Head of caudate nucleus (tissue), 42 donors: ENCODE results near the gene ORC3.

Experiments used
- DNase-seq, 42 donors: peaks; one replicate each; pipeline versions ENCODE4 v3.0.0 to v3.0.0-alpha.2; 2020 to 2021; ENCODE audit warnings: mixed read lengths in 7 of 42
- intact Hi-C: fragments of 100-400 bp; cut with DNase I; formaldehyde crosslinking; loops from one replicate; pipeline ENCODE4 v1.15.0; 2022

ORC3 gene

DNA sequence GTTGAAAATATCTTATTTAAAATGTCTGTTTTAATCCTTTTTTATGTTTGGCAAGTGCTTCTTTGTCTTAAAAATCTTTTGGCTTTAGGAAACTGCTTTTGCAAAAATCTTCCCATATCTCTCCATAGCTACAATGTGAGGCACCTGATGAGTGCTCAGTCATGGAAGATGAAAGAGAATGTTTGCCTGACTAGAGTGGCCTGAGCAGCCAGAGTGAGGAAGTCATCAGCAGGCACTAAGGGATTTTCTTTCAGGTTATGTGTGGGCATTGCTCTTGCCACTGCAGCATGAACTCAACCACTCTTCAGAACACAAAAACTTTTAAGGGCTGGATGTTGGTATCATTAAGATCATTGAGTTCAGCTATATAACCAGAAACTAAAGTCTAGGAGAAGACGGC is 64.2 kb downstream of the ORC3 start:
- intact Hi-C loops: no loop called here
- no peak for DNase-seq

DNA sequence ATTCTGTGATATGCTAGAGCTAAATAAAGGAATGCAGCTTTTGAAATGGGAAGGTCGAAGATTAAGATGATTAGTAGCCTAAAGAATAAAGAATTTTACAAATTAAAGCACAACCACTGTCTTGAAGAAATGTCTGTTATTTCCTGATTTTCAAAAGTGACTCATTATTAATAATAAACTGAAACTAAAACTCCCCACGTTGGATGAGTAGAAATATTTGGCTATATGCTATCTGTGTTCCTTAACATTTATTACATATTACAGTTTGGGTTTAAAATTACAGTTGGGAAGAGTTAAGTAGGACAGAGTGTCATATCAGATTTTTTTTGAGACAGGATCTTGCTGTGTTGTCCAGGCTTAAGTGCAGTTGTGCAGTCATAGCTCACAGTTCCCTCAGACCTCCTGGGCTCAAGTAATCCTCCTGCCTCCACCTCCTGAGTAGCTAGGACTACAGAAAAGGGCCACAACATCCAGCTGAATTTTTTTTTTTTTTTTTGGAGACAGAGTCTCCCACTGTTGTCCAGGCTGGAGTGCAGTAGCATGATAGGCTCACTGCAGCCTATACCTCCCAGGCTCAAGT is 65.0 kb downstream of the ORC3 start:
- intact Hi-C loops: no loop called here
- no peak for DNase-seq

DNA sequence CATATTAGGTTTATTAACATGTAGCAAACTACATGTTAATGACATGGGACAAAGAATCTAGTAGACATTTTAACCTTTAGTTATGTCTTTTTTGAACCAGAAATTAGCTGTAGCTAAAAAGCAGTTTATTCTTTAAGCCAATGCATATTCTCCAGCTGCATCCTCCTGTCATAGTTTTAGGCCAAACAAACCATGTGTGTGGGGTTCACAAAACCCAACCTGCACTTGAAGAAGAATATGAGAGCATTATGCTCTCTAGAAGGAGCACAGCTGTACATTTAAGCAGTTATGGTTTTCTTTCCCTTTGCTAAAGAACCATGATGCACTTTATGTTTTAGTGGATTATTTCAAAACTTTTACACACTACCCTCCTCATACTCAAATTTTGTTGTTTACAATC is 65.9 kb downstream of the ORC3 start:
- DNase-seq: no peak
- intact Hi-C loops: no loop called here

DNA sequence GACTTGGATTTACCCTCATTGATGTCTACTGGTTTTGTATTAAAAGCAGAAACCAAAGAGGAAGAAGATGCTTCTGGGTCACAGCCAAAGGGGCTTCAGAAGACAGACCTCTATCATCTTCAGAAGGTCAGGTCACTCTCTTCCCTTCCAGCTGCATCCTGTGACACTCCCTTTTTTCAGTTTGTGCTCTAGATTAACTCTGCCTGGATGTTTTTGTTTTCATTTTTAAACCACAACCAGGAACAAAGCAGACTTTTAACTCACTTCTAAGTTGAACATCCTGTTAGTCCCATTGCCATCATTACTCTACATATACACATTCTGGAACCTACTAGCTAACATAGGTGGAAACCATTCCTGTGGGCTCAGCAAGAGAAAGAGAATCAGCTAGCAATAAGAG is 66.9 kb downstream of the ORC3 start:
- intact Hi-C loops: no loop called here
- no peak for DNase-seq

DNA sequence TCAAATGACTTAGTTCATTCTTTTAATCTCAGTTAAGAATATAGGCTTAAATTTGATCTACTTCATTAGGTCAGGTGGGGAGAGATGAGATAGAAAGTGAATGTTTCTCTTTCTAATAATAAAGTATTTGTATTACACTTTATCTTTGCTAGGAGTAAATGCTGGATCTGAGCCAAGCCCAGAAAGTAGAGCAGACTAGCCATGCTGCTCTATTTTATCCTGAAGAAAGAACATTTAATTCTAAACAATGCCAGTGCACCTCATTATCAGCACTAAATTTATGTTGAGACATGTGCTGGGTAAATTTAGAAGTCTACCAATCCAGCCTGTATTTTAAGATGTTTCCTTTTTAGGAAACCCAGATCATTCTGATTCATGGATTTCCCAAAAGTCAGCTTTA is 68.6 kb downstream of the ORC3 start:
- DNase-seq: peak in 4 of 42 donors; percentile 5 to 44 (median 15)
- intact Hi-C loops: no loop called here

DNA sequence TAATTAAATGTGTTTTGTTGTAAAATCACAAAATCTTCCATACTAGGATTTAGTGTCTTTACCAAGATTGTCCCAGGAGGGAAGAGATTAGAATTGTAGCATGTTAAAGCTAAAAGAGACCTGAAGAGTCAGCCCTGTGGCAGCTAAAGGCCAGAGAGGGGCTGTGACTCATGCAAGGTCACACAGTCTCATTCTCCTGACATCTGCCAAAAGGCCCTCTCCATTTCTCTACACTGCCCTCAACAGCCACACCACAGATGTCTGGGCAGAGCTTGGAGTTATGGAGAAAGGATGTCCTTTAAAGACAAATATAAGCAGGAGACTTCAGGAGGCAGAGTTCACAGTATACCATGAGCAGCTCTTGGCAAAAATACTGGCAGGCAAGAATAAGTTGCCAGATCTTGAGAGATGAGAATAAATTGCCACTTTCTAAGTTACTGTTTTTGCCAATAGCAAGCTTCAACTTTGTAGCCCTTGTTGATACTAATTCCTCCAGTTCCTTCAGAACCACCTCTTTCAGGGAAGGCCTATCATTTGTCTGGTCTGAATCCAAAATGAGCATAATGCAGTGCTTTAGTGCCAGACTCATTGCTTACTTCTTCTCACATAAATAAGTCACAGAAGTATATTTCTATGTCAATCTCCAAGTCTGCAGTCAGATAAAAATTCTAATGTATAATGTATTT is 70.4 kb downstream of the ORC3 start:
- intact Hi-C loops: no loop called here
- DNase-seq: no peak

DNA sequence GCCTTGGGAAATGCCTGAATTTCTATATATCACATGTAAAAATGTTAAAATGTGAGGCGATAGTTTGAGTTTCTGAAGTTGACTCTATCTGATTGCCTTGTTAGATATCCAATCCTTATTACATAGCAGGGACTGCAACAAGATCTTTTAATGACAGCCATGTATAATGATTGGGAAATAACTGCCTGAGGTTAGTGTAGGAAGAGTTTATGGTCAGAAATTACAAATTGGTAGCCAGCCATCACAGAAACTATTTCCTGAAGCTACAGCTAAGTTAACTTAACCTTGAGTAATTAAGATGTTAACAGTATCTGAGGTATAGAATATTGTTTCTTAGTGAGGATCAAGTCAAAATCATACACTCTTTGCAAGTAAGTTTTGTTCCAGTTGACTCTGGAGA is 71.1 kb downstream of the ORC3 start:
- intact Hi-C loops: no loop called here

DNA sequence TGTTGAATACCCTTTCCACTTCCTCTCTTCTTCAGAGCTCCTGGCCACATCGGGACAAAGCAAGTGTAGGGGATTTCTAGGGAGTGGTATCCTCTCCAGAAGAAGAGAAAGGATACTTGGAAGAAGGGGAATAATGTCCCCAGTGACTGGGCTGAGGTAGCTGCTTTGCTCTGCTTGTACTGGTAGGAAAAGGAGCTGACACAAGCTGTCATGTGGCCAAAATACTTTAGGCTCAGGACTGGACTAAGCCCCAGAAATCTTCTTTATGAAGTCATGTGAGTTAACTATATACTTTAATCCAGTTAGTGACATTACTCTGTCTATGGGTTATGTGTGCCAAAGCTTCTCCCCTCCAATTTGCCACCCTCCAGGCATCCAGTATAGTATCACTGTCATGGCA is 71.6 kb downstream of the ORC3 start:
- intact Hi-C loops: no loop called here
- no peak for DNase-seq

More for the DNA sequence above, 71.1 kb downstream of the ORC3 start:
- DNase-seq: no peak

DNA sequence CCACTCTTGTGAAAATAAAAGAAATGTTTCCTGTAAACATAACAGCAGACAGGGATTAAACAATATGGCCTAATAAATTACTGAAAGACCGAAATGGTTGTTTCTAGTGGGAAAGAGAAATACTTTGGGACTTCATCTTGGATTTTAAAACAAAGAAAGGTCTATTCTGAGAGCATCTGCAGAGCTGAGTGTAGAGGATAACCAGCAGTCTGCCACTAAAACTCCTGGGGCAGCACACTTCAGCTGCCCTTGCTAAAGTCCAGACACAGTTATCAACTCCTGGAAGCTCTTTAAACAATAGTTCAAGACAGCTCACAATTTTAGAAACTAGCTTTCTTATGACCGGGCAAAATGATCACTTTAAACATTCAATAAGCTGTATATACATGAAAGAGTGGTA is 73.5 kb downstream of the ORC3 start:
- intact Hi-C loops: no loop called here
- no peak for DNase-seq

DNA sequence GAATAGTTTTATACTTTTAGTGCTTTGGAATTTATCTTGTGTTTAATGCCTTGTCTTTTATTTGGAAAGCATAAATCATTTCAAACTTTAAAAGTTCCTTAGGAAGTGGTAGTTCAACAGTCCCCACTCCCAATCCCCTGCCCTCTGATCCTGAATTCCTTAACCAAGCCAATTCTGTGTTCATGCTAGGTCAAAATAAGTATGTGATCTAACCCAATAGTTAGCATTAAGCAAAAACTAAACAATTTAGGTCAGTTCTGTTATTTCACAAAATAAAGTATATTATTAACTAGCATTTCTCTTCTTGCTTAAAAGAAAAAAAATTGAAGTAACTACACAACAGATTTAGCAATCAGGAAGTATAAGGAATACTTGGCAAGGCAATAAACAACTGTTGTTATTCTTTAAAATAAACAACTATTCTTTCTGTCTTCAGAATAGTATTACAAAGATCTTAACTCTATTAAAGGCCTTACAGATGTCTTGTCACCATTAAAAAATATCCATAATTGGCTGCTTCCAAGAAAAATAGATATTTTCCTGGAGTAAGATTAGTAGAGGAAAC is 75.1 kb downstream of the ORC3 start:
- no peak for DNase-seq
- intact Hi-C loops: no loop called here

DNA sequence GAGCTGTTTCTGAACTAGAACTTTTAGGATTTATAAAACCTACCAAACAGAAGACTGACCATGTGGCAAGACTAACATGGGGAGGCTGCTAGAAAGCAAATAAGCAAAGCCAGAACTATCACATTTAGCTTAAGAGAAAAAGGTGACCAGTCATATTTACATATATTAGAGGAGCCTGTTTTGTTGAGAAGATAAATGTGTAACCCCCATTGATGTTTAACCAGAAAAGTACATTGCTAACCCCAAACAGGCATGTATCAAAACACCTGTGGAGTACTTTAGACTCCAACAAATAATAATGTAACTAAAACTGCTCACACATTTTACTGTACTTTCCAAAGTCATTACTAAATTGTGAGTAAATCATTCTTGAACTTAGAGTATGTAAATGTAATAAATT is 77.1 kb downstream of the ORC3 start:
- intact Hi-C loops: no loop called here
- no peak for DNase-seq

DNA sequence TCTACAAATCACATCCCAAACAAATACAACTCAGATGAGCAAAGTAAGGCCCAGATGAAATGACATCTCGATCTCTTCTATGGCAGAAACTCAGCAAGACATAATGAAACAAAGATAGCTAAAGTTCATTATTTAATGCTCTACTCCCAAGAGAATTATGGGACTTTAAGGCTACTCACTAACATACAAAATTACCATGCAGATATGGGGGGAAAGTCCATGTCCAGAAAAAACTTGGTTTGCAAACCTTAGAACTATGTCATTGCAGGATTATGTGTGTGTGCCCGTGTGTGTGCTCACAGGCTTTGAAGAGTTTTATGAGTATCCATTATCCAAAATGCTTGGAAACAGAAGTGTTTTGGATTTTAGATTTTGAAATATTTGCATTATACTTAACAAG is 78.1 kb downstream of the ORC3 start:
- intact Hi-C loops: no loop called here
- no peak for DNase-seq

DNA sequence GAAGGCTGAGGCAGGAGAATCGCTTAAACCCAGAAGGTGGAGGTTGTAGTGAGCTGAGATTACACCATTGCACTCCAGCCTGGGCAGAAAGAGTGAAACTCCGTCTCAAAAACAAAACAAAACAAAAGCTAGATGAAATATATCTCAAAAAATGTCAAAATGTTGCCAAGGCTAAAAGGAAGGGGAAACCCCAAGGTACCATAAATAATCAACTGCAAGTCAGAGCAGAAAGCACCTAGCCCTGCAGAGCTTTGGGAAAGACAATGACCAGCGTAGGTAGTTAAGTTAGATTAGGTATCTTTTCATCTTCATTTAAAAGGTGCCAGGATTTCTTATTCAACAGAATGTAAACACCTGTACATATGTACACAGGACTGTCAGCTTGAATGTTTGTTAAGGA is 79.1 kb downstream of the ORC3 start:
- intact Hi-C loops: no loop called here
- DNase-seq: no peak

DNA sequence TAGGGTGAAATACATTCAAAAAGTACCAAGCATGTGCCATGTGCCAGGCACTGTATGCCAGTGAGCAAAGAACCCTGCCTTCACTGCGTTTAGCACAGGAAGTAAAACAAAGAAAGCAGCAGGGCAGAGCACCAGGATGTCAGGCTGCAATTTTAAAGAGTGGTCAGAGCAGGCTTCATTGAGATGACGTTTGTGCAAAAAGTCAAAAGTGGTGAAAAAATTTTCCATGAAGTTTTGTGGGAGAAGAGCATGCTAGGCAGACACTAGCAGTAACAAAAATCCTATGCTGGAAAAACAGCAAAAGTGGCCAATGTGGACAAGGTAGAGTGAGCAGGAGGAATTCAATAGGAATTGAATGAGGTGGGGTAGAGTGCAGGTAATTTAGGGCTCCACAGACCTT is 80.8 kb downstream of the ORC3 start:
- intact Hi-C loops: no loop called here

DNA sequence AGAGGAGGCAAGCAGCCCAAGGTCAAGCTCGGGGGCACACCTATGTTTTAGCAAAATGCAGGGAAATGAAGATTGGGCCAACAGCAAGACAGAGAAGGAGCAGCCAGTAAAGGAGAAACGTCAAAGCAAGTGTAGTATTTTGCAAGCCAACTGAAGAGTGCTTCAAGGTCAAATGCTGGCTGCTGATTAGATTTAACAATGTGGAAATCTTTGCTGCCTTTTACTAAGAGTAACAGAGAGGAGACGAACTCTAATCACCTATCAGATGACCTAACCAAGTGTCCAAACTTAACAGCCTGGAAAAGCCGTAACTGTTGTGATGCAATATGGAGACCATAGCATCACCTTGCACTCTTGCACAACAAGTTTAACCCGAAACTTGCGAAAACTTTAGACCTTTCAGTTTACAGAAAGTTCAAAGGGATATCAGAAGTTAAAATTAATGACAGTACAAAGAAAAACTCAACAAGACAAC is 81.7 kb downstream of the ORC3 start:
- intact Hi-C loops: no loop called here

More for the DNA sequence above, 80.8 kb downstream of the ORC3 start:
- DNase-seq: no peak

DNA sequence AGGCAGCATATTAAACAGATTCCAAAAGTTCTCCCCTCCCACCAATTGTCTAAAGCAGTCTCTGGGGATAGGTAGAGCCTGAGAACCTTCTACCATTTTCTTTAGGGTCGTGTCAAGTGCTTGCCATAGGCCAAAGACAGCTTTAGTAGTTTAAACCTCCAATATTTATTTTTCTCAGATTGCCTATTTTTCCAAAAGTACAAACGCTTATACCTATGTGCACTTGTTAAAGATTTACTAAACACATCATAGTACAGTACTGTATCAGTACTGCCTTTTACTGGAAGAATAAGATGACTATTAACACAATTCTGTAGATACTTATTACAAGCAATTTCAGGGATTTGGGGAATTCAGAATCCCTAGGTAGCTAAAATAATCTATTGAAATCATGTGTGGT is 82.7 kb downstream of the ORC3 start:
- DNase-seq: no peak
- intact Hi-C loops: no loop called here

More for the DNA sequence above, 81.7 kb downstream of the ORC3 start:
- DNase-seq: no peak

DNA sequence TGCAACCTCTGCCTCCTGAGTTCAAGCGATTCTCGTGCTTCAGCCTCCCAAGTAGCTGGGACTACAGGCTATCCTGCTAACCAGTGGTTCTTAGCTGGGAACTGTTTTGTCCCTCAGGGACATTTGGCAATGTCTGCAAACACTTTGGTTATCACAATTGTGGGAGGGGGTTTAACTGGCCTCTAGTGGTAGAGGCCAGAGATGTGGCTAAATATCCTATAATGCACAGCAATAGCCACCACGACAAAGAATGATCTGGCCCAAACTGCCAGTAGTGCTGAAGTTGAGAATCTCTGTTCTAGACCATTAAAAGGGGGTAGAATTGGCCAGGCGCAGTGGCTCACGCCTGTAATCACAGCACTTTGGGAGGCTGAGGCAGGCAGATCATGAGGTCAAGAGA is 83.3 kb downstream of the ORC3 start:
- intact Hi-C loops: no loop called here
- DNase-seq: no peak

DNA sequence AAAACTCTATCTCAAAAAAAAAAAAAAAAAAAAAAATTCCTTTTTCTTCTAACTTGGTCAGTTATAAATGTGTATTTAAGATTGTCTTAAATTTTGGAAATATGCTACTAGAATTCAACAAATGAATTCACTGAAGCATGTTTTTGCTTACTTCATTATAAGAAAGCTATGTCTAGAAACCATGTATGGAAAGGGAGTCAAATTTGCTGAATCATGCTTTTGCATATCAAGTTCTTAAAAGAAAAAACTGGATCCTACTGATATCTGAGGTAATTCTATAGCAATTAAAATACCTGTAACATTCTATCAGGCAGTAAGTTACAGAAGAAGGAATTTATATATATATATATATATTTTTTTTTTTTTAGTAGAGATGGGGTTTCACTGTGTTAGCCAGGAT is 84.4 kb downstream of the ORC3 start:
- intact Hi-C loops: no loop called here
- no peak for DNase-seq

DNA sequence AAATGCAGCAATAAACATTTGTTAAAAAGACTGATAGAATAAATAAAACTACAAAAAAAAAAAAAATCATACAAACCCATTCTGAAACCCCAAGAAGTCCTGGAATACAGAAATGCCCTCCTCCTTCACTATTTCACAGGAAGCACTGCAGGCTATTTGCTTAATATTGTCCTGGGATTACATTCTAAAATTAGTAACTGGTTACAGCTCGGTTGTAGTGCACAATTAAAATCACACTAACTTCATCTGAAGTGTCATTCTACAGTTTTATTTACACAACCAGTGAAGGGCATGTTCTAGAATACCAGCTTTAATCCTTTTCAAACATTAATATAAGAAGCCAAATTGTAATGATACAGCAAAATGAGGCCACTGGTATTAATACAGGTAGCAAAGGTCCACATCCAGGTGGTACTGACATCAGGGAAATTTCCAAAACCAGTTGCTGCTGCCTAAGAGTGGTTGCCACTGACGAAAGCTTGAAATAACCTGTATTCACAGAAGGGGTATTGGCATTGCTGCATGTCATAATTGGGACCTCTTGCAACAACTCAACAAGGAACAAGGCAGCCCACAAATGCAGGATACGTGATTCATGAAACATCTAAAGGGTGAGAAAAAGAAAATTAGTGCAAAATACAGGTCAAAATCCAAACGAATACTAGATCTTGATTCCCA is 85.2 kb downstream of the ORC3 start:
- intact Hi-C loops: no loop called here
- DNase-seq: no peak

DNA sequence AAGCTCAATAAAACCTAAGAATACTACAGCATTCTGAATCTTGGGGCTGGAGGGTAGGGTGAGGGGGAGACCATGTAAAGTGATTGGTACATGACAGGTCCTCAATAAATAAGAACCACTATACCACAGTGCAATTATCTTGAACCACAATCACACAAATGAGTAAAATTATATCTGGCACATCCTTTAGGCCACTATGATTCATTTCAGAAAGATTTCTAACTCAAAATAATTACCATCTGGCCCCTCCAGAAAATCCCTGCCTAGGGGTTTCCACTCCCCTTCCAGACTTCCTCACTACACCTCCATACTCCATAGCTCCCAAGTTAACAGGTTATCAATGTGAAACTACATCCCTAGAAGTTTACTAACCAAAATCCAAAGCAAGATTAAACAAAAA is 92.4 kb downstream of the ORC3 start:
- intact Hi-C loops: no loop called here
- DNase-seq: no peak
